Endothelial cell of umbilical vein (primary cell): ENCODE measurements around the gene MYF6. TPM values are rescaled to one million over a fixed set of nuclear protein-coding genes. Genes with fewer than 3 reads are reported as not detected.

ENCODE experiments used
- BruUV-seq: library from RNA; stranded (reverse); fragments of 400-500 nt; replicated peaks from 2 replicates; lab custom pipeline; 2021; lab: Mats Ljungman, UMichigan
- CTCF ChIA-PET: fragments of 300-600, 350-600 bp; sonication (Branson Sonifier 250); formaldehyde crosslinking; loops from one replicate; lab custom pipeline; 2021; ENCODE audit warnings: antibody characterized with exemption, inconsistent platforms; lab: Charles Lee
- POLR2A ChIA-PET: fragments of 300-600, 350-600 bp; sonication (Branson Sonifier 250); formaldehyde crosslinking; loops from one replicate; lab custom pipeline; 2021; ENCODE audit warnings: antibody characterized with exemption, inconsistent platforms; lab: Charles Lee
- DNase-seq: peaks from one replicate; pipeline ENCODE4 v3.0.0-alpha.2; 2011; ENCODE audit warnings: low read depth, low spot score
- FAIRE-seq: peaks from 2 replicates; lab custom pipeline; 2011; peaks lifted over from hg19 to GRCh38; lab: Jason Lieb, UNC
- H2AFZ ChIP-seq: 2 replicates; pipeline ENCODE4 v1.6.0; 2012; ENCODE audit warnings: low read depth, low read length, control low read depth, inconsistent platforms
- H3K27ac ChIP-seq: 2 replicates; pipeline ENCODE4 v1.5.1; 2011; ENCODE audit warnings: low read depth, mild to moderate bottlenecking, control low read depth, low read length, moderate library complexity; ENCODE audit not compliant: insufficient read depth
- H3K27me3 ChIP-seq, 2 experiments: 2 replicates each; pipeline versions ENCODE4 v1.6.0 to v1.6.1; 2011; ENCODE audit warnings: low read length in 2 of 2, mixed read lengths in 1 of 2; ENCODE audit not compliant: control insufficient read depth in 2 of 2, insufficient read depth in 2 of 2
- H3K36me3 ChIP-seq, 2 experiments: 2 replicates in 1 of 2; 3 replicates in 1 of 2; pipeline ENCODE4 v1.5.1; 2011; ENCODE audit warnings: low read length in 2 of 2, mild to moderate bottlenecking in 1 of 2, moderate library complexity in 1 of 2; ENCODE audit not compliant: control insufficient read depth in 2 of 2, insufficient read depth in 2 of 2; ENCODE audit errors: extremely low read depth in 1 of 2
- H3K4me1 ChIP-seq: 3 replicates; pipeline ENCODE4 v1.5.1; 2011; ENCODE audit warnings: mild to moderate bottlenecking, low read length; ENCODE audit not compliant: control insufficient read depth, insufficient read depth; ENCODE audit errors: extremely low read depth
- H3K4me2 ChIP-seq: 2 replicates; pipeline ENCODE4 v1.6.1; 2011; ENCODE audit warnings: low read length, control low read depth, mixed read lengths; ENCODE audit not compliant: insufficient read depth
- H3K4me3 ChIP-seq, 3 experiments: fragments of 200-600 bp in 1 of 3; sonication (generic), shearing (Covaris generic) in 1 of 3; replicated peaks in 1 of 3; 2 replicates each; pipeline ENCODE4 v1.5.1; 2011 to 2016; ENCODE audit warnings: control low read depth in 3 of 3, low read length in 3 of 3, mild to moderate bottlenecking in 2 of 3, inconsistent platforms in 1 of 3, low read depth in 1 of 3, moderate library complexity in 1 of 3; ENCODE audit not compliant: insufficient read depth in 1 of 3
- H3K79me2 ChIP-seq: 2 replicates; pipeline ENCODE4 v1.6.0; 2012; ENCODE audit warnings: low read length, inconsistent platforms; ENCODE audit not compliant: control insufficient read depth, insufficient read depth
- H3K9ac ChIP-seq: replicated peaks from 2 replicates; pipeline ENCODE3; 2011; ENCODE audit warnings: low read length, control low read depth; ENCODE audit not compliant: insufficient read depth; ENCODE audit errors: extremely low read depth
- H3K9me1 ChIP-seq: replicated peaks from 3 replicates; pipeline ENCODE4 v1.6.0; 2011; ENCODE audit warnings: mild to moderate bottlenecking, low read length; ENCODE audit not compliant: control insufficient read depth, insufficient read depth; ENCODE audit errors: extremely low read depth
- H3K9me3 ChIP-seq: replicated peaks from 2 replicates; pipeline ENCODE4 v1.5.1; 2012; ENCODE audit warnings: low read length, inconsistent platforms; ENCODE audit not compliant: control insufficient read depth, insufficient read depth
- H4K20me1 ChIP-seq: replicated peaks from 2 replicates; pipeline ENCODE3; 2011; ENCODE audit warnings: mild to moderate bottlenecking, low read length; ENCODE audit not compliant: control insufficient read depth, insufficient read depth; ENCODE audit errors: extremely low read depth
- EZH2 ChIP-seq: IDR thresholded peaks from 2 replicates; pipeline ENCODE4 v1.6.1; 2012; ENCODE audit warnings: borderline replicate concordance, low read depth, mild to moderate bottlenecking, moderate library complexity, low read length, inconsistent platforms; ENCODE audit not compliant: severe bottlenecking
- FOS ChIP-seq: IDR thresholded peaks from 2 replicates; pipeline ENCODE4 v1.6.1; 2011; ENCODE audit warnings: mild to moderate bottlenecking, low read length, moderate library complexity, borderline replicate concordance; ENCODE audit not compliant: insufficient read depth
- GATA2 ChIP-seq: IDR thresholded peaks from 2 replicates; pipeline ENCODE4 v1.7.0; 2011; ENCODE audit warnings: low read depth, mild to moderate bottlenecking, moderate library complexity, mixed read lengths, low read length; ENCODE audit not compliant: insufficient read length, insufficient read depth
- JUN ChIP-seq: IDR thresholded peaks from 2 replicates; pipeline ENCODE4 v1.6.1; 2011; ENCODE audit warnings: borderline replicate concordance, low read depth; ENCODE audit not compliant: insufficient read length, insufficient read depth
- MYC ChIP-seq: IDR thresholded peaks from one replicate; pipeline ENCODE4 v1.6.1; 2011; ENCODE audit warnings: mild to moderate bottlenecking, low read depth, low read length
- POLR2A ChIP-seq: IDR thresholded peaks from 2 replicates; pipeline ENCODE4 v1.6.1; 2012; ENCODE audit warnings: low read depth, mild to moderate bottlenecking, control low read depth, low read length
- POLR2AphosphoS5 ChIP-seq: IDR thresholded peaks from 2 replicates; pipeline ENCODE4 v1.6.1; 2012; ENCODE audit warnings: low read depth, mild to moderate bottlenecking, control low read depth, low read length, moderate library complexity; ENCODE audit not compliant: insufficient read depth
- dilution Hi-C: fragments of 300-500 bp; cut with MboI; formaldehyde crosslinking; loops from one replicate; pipeline ENCODE4 v1.15.0; 2019; ENCODE audit warnings: low sequenced_read_pairs; ENCODE audit not compliant: extremely low pct_ligation_motif_present
- intact Hi-C: fragments of 100-400 bp; cut with micrococcal nuclease; formaldehyde crosslinking; loops from one replicate; pipeline ENCODE4 v1.10.0; 2022
- polyA plus RNA-seq, 4 experiments: library from polyadenylated mRNA; depleted of rRNA in 3 of 4; stranded (reverse) in 3 of 4; unstranded in 1 of 4; fragments of >200 nt; gene quantifications; 2 replicates each; pipeline versions ENCODE4 v1.2.1 to v1.2.3, GENCODE V29; 2011 to 2012; ENCODE audit warnings: missing spikeins in 1 of 4
- total RNA-seq: library from RNA; stranded (reverse); gene quantifications from 2 replicates; pipeline ENCODE4 v1.2.3, GENCODE V29; 2021
- TF ChIP-seq, protein P1 (sequence below), 2 donors: IDR thresholded peaks; 1 replicate in 1 of 2; 2 replicates in 1 of 2; pipeline ENCODE4 v1.5.1; 2011; ENCODE audit warnings: low read length in 2 of 2, mild to moderate bottlenecking in 2 of 2, moderate library complexity in 2 of 2, control low read depth in 1 of 2, inconsistent platforms in 1 of 2, low read depth in 1 of 2; ENCODE audit not compliant: insufficient read depth in 1 of 2; ENCODE audit errors: extremely low read depth in 1 of 2
- TF ChIP-seq, protein P2 (sequence below): IDR thresholded peaks from 2 replicates; pipeline ENCODE4 v1.6.1; 2011; ENCODE audit not compliant: insufficient read depth, insufficient read length

The MYF6 gene
- total and polyA plus RNA-seq, 2 donors (not counting 3 experiments of a cell fraction or from before 2014, with no cell fraction given): not detected

DNA sequence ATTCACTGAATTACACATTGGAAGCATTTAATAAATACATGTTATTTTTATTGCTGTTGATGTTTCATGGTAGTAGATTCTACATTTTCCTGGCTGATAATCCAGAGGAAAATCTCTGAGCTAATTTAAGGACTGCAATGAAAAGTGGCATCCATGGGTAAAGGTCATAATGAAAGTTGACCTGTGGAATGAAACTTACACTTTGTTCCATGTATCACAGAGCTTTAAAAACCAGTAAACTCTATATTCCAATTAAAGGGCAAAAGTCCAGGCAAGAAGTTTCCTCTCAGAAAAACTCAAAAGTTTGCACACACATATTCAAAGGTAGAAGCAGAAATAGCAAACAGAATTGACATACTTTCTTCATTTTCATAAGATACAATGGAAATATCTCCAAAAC lies 44.8 kb upstream of the MYF6 start:
- dilution Hi-C loops: no loop called here
- H3K27me3 ChIP-seq: no peaks in the 10 kb centered on the region
- FAIRE-seq (no peak), DNase-seq (no peak)
- H3K4me1 ChIP-seq: no peaks in the 10 kb centered on the region
- CTCF ChIA-PET: interaction anchor here (1.0 kb wide), 1 partner anchor 12 kb away, joined by 3 read pairs; no protein-coding TSS in a partner anchor
- no peaks in the 10 kb centered on the region for H3K36me3 ChIP-seq
- H3K9me3 ChIP-seq: no peaks in the 10 kb centered on the region
- POLR2A ChIA-PET: no interaction called here
- H3K27ac ChIP-seq: no peak overlapping the region
- no peaks in the 10 kb centered on the region for H3K9me1 ChIP-seq
- intact Hi-C loops: no loop called here
- H4K20me1 ChIP-seq: no peaks in the 10 kb centered on the region
- H2AFZ ChIP-seq: no peak overlapping the region
- H3K9ac ChIP-seq: no peak overlapping the region
- H3K79me2 ChIP-seq: no peaks in the 10 kb centered on the region
- H3K4me3 ChIP-seq: no peak overlapping the region
- BruUV-seq: no TSS peak
- no peak overlapping the region for H3K4me2 ChIP-seq
- no peak for TF ChIP-seq FOS
- no peak for TF ChIP-seq POLR2AphosphoS5
- TF ChIP-seq GATA2: no peak
- TF ChIP-seq EZH2: no peak
- no peak for TF ChIP-seq POLR2A
- TF ChIP-seq MYC: no peak
- TF ChIP-seq, protein P1, sequence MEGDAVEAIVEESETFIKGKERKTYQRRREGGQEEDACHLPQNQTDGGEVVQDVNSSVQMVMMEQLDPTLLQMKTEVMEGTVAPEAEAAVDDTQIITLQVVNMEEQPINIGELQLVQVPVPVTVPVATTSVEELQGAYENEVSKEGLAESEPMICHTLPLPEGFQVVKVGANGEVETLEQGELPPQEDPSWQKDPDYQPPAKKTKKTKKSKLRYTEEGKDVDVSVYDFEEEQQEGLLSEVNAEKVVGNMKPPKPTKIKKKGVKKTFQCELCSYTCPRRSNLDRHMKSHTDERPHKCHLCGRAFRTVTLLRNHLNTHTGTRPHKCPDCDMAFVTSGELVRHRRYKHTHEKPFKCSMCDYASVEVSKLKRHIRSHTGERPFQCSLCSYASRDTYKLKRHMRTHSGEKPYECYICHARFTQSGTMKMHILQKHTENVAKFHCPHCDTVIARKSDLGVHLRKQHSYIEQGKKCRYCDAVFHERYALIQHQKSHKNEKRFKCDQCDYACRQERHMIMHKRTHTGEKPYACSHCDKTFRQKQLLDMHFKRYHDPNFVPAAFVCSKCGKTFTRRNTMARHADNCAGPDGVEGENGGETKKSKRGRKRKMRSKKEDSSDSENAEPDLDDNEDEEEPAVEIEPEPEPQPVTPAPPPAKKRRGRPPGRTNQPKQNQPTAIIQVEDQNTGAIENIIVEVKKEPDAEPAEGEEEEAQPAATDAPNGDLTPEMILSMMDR (IDR thresholded peaks at IDR 0.05; ENCODE audit: extremely low read depth in 1 of 2, insufficient read depth in 1 of 2, low read depth in 1 of 2, low read length in 2 of 2): no peak
- no peak for TF ChIP-seq JUN
- TF ChIP-seq, protein P2, sequence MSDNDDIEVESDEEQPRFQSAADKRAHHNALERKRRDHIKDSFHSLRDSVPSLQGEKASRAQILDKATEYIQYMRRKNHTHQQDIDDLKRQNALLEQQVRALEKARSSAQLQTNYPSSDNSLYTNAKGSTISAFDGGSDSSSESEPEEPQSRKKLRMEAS: no peak
